GM21528 (cell line): Measurements from ENCODE around the gene SLC47A1.
"Not testable (repeated sequence)": the region's sequence is repeated elsewhere in the genome, so short reads cannot be mapped to it uniquely, and the experiment has no call there.

Source experiments
- ATAC-seq: cut with Tn5 transposase; IDR thresholded peaks from one replicate; pipeline ENCODE4 v1.9.1; 2021; ENCODE audit warnings: mild to moderate bottlenecking, moderate library complexity; ENCODE audit not compliant: unreplicated experiment, low FRiP score

Gene SLC47A1

GRCh38 chr17:19551165-19551564 is 17.5 kb downstream of the SLC47A1 start:
- no peak for ATAC-seq

GRCh38 chr17:19551591-19552148 is 18.0 kb downstream of the SLC47A1 start:
- ATAC-seq, result no peak

DNA sequence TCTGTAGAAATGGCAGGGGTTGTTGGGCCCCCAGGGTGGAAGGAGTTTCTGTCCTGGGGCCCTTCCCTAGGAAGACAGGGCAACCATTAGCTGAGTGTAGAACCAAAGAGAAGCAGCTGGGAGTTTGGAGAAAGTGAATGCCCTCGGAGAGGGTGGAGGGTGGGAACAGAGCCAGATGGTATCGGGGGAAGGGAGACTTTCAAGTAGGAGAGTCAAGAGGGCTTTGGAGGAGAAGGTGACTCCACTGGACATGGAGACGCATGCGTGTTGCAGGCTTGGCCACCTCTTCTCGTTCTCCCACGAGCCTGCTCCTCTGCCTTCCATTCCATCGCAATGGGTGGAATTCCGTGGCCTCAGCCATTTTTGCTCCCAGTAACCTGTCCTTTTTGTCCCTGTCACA is 19.4 kb downstream of the SLC47A1 start:
- ATAC-seq, result no peak

DNA sequence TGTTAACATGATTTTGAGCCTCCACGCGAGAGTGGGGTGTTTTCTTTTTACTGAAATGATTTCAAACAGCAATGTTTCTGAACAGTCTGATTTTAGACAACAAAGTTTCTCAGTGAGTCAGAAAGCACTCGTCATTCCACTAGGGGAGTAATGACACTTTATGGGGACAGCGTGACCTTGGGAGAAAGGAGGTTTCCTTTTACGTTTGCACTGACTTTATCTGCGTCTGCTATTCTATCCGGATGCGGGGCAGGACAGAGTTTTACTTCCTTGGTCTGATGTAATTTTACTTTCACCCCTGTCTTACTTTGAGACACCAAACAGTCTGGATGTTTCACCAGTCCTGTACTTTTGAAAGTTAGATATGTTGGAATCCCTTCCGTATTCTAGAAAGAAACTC is 20.7 kb downstream of the SLC47A1 start:
- ATAC-seq, result no peak

GRCh38 chr17:19555746-19556145 is 22.1 kb downstream of the SLC47A1 start:
- ATAC-seq, result no peak

DNA sequence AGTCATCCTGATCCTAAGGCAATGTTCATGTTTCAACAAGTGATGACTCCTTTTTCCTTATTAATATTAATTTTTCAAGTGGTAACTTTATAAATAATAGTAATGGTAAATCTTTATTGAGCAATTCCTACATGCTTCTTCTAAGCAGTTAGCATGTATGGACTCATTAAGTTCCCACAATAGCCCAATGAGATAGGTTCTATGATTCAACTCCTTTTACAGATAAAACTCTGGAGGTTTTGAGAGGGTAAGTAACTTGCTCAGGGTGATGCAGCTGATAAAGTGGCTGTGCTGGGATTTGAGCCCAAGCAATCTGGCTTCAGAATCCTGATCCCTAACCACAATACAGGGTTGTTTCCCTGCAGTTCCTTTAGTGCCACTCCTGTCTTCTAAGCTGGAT is 25.3 kb downstream of the SLC47A1 start:
- no peak for ATAC-seq

DNA sequence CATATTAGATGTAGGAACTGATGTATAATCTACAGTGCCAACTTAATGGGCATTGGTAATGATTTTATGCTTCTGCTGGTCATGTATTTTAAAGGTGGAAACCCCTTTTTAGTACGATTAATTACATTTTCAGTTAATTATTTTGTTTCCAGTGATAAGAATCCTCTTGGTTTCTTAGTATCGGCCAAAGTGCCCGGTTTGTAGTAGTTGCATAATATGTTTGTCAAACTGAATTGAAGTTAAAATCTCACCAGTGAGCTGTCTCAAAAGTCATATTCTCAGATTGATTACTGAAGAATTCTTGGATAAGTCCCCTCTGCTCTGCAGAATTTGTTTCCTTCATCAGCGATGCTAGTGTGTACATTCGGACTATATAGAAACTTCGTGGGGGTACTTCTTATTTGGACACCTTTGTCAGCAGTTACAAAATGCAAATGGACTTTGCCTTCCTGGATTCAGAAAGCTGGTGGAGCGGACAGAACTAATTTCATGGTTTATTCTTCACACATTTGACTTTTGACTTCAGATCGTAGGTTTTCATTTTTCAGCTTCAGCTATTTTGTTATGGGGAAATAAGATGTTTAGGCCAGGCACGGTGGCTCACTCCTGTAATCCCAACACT is 28.2 kb downstream of the SLC47A1 start:
- ATAC-seq, result no peak

DNA sequence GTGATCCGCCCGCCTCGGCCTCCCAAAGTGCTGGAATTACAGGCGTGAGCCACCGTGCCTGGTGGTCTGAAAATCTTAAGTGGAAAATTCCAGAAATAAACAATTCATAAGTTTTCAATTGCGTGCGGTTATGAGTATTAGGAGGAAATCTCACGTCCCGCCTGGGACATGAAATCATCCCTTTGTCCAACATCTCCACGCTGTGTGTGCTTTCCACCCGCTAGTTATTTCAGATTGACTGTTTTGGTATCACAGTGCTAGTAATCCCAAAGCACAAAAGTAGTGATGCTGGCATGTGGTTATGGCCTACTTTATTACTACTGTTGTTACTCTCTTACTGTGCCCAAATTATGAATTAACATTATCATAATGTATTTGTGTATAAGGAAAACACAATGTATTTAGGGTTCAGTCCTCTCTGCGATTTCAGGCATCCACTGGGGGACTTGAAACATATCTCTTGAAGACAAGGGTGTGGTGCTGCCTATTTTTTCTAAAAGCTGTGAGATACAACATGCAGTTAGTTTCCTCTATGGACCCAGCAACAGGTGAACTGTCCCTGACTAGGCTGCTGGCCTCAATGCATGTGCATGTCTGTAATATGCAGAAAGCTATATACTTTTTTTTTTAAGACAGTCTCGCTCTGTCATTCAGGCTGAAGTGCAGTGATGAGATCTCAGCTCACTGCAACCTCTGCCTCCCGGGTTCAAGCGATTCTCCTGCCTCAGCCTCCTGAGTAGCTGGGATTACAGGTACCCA is 32.3 kb downstream of the SLC47A1 start:
- ATAC-seq, result no peak

GRCh38 chr17:19567216-19568015 is 33.8 kb downstream of the SLC47A1 start:
- ATAC-seq, result no peak

DNA sequence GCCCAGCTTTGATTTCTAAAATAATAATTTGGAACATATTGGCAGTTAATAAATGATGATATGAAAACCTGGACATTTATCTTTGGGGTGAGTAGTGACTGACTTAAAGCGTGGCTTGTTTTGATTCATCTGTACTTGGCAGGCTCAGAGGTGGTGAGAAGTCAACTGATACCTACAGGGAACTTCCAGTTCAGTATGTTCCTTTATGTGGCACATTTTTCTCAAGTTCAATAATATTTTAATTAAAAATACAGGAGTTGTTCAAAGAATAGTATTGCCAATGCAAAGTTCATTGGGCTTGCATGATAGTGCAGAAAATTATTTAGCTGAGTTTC is 34.3 kb downstream of the SLC47A1 start:
- no peak for ATAC-seq

DNA sequence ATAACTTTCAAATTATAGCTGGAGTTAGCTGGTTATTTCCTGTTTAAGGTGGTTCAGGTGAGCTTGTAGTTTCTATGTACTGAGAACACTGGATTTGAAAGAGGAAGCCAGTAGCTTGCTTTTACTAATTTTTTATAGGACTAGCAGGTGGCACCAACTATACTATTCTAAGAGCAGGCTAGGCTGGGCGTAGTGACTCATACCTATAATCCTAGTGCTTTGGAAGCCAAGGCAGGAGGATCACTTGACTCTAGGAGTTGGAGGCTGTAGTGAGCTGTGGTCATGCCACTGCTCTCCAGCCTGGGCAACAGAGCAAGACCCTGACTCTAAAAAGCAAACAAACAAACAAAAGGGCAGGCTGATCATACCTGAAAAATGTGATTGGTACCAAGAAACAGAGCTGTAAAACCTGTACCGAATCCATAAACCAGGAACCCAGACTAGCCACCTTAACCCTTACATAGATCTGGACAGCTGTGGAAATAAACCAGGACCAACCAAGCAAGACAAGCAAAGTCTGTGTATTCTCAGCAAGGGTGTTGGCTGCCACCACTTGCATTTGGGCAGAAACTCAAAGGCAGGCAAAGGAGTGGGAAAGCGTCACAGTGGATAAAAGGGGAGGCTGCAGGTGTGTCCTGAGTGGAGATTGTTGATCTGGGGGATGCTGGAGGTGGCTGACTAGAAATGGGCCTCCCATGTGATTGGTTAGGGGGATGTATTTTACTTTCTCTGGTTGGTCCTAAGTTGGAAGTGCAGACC is 36.3 kb downstream of the SLC47A1 start:
- ATAC-seq, result no peak

DNA sequence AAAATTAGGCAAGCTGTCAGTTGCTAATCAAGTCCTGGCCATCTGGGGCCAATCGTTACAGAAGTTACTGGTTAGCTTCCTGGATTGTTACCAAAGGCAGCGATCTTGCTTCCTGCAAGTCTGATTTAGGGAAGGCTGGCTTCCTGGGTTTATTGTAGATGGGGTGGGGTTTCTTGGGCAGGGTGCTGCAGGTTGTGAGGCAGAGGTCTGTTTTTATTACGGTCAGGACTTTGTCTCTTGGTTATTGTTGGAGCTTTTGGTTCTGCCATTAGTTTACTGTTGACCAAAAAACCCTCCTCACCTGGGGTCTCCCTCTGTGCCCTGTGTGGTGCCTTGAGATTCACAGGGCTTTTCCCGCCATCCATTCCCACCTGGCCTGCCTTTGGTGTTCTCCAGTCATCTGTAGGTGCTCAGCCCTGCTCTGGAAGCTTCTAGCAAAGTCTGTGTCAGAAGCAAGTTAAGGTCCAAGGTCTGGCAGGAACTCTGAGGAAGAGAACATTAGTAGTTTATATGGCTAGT is 36.9 kb downstream of the SLC47A1 start:
- ATAC-seq, result no peak

- no peak for ATAC-seq
Observed at GRCh38 chr17:19573075-19573474, 39.4 kb downstream of the SLC47A1 start.

DNA sequence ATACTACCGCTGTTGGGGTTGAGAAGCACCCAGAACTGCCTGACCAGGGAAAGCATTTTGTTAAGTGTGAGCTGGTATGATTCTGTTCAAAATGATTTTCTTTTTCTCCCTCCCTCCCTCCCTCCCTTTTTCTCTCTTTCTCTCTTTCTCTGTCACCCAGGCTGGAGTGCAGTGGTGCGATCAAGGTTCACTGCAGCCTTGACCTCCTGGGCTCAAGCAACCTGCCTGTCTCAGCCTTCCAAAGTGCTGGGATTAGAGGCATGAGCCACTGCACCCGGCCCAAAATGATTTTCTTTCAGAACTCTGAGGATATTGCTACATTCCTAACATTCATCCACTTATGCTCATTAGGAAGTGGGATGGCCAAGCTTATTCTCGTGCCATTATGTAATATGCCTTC is 41.3 kb downstream of the SLC47A1 start:
- no peak for ATAC-seq

- ATAC-seq, result no peak
Observed at GRCh38 chr17:19578545-19578944, 44.9 kb downstream of the SLC47A1 start.

DNA sequence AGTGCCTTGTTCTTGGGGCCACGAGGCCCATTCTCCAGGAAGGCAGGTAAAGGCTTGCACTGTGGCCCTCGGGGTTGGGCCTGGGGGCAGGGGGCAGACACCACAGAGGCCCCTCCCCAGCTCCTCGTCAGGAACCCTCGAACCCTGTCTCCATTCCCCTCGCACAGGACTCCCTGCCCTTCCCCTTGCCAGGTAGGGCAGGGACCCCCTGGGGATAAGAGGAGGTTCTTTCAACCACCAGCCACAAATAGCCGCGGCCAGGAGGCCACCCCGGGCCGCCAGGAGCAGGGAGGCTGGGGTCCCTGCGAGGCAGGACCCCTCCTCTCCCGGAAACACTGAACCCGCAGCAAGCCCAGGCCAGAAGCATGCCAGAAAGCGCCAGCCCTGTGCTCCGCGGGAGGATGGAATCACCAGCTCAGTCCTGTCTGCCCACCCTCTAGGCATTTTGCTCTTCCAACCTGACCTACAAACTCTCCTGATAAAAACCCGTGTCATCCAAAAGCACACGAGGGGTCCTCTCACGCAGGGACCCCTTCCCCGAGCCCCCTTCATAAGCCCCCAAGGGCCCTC is 45.6 kb downstream of the SLC47A1 start:
- no peak for ATAC-seq

DNA sequence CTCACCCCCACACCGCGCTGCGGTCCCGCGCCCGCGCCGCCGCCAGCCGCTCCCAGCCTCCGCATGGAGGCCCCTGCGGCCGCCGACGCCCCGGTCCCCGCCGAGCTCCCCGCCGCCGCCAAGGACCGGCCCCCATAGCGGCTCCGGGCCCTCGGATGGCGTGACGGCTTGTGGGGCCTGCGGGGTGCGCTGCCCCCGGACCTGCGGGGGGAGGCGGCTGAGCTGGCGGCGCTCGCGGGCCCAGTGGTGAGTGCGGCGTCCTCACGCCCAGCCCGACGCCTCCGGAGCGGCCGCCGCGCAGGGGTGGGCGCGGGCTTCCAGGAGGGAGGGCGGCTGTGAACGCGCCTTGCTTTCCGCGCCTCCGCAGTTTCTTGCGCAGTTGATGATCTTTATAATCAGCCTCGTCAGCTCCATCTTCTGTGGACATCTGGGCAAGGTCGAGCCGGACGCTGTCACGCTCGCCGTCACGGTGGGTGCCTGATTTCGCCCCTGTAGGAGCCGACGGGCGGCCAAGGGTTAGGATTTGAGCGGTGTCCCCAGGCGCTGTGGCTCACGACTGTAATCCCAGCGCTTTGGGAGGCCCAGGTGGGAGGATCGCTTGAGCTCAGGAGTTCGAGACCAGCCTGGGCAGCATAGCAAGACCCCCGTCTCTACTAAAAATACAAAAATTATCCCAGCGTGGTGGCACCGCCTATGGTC is 46.4 kb downstream of the SLC47A1 start:
- no peak for ATAC-seq

GRCh38 chr17:19580566-19580920 is 46.9 kb downstream of the SLC47A1 start:
- ATAC-seq, result not testable (repeated sequence)

GRCh38 chr17:19582152-19582551 is 48.5 kb downstream of the SLC47A1 start:
- ATAC-seq, result not testable (repeated sequence)

DNA sequence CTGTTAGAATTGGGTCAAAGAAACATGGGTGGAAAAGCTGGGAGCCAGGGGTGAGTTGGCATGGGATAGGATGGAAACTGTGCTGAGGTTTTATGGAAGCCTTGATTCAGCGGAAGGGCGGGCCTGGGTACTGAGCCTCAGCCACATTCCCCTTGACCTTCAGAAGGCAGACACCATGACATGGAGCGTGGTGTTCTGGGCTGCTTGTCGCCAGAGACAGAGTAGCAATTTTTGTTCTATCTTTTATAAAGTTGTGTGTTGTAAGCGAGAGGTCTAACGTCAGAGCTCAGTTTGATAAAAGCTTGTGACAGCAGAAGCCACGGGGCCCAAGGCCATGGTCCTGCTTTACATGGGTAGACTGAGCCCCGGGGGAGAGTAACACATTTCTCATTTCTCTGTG is 50.2 kb downstream of the SLC47A1 start:
- ATAC-seq, result no peak
